IMR-90 (cell line): ENCODE results near the gene PTHLH. TPM values are rescaled to one million over a fixed set of nuclear protein-coding genes. Genes with fewer than 3 reads are reported as not detected.

Experiments used
- ATAC-seq: fragments of 200-7000 bp; cut with Tn5 transposase; 2 replicates; pipeline ENCODE4 v1.9.1; 2020; ENCODE audit warnings: low read depth, mild to moderate bottlenecking, moderate library complexity
- BruUV-seq: library from RNA; stranded (reverse); fragments of 400-500 nt; replicated peaks from 2 replicates; lab custom pipeline; 2021; lab: Mats Ljungman, UMichigan
- CTCF ChIA-PET: fragments of 300-600 bp; formaldehyde crosslinking; extraction: SDS; loops from one replicate; lab custom pipeline; 2021; ENCODE audit warnings: antibody characterized with exemption; lab: Yijun Ruan, JAX
- POLR2A ChIA-PET: fragments of 300-600 bp; sonication (Branson Sonifier 250); formaldehyde crosslinking; loops from one replicate; lab custom pipeline; 2022; ENCODE audit warnings: antibody characterized with exemption; ENCODE audit not compliant: unreplicated experiment; lab: Charles Lee
- DNase-seq: peaks from one replicate; pipeline ENCODE4 v3.0.0; 2013
- H2AFZ ChIP-seq: replicated peaks from 2 replicates; pipeline ENCODE3; 2013; ENCODE audit warnings: low read length, mild to moderate bottlenecking; ENCODE audit not compliant: poor library complexity
- H2AK5ac ChIP-seq: 2 replicates; pipeline ENCODE4 v1.6.1; 2013; ENCODE audit warnings: low read depth, low read length, inconsistent platforms
- H2AK9ac ChIP-seq: replicated peaks from 2 replicates; pipeline ENCODE3; 2013; ENCODE audit warnings: mild to moderate bottlenecking, low read depth, low read length, moderate library complexity; ENCODE audit not compliant: poor library complexity
- H2BK120ac ChIP-seq: 2 replicates; pipeline ENCODE4 v1.6.1; 2013; ENCODE audit warnings: low read depth, low read length, inconsistent platforms
- H2BK15ac ChIP-seq: 3 replicates; pipeline ENCODE4 v1.6.1; 2013; ENCODE audit warnings: low read depth, low read length, inconsistent platforms
- H2BK20ac ChIP-seq: 2 replicates; pipeline ENCODE4 v1.6.1; 2013; ENCODE audit warnings: low read depth, mild to moderate bottlenecking, inconsistent platforms, low read length, moderate library complexity
- H2BK5ac ChIP-seq: 2 replicates; pipeline ENCODE4 v1.6.1; 2013; ENCODE audit warnings: mild to moderate bottlenecking, low read depth, low read length, inconsistent platforms; ENCODE audit not compliant: poor library complexity, severe bottlenecking
- H3K14ac ChIP-seq: replicated peaks from 2 replicates; pipeline ENCODE4 v1.6.1; 2013; ENCODE audit warnings: low read depth, low read length, inconsistent platforms
- H3K18ac ChIP-seq: 2 replicates; pipeline ENCODE4 v1.6.1; 2013; ENCODE audit warnings: low read depth, low read length, control low read depth
- H3K23ac ChIP-seq: 2 replicates; pipeline ENCODE4 v1.6.1; 2013; ENCODE audit warnings: low read depth, low read length, inconsistent platforms
- H3K27ac ChIP-seq: 2 replicates; pipeline ENCODE4 v1.5.1; 2013; ENCODE audit warnings: mild to moderate bottlenecking, control low read depth, low read length; ENCODE audit not compliant: insufficient read depth
- H3K27me3 ChIP-seq: 2 replicates; pipeline ENCODE4 v1.6.1; 2013; ENCODE audit warnings: low read length; ENCODE audit not compliant: control insufficient read depth, insufficient read depth
- H3K36me3 ChIP-seq: 2 replicates; pipeline ENCODE4 v1.6.1; 2013; ENCODE audit warnings: low read length, mixed read lengths; ENCODE audit not compliant: control insufficient read depth, insufficient read depth
- H3K4ac ChIP-seq: 2 replicates; pipeline ENCODE4 v1.6.1; 2013; ENCODE audit warnings: low read depth, low read length, inconsistent platforms
- H3K4me1 ChIP-seq: 2 replicates; pipeline ENCODE4 v1.6.1; 2013; ENCODE audit warnings: low read length, mixed read lengths; ENCODE audit not compliant: control insufficient read depth, insufficient read depth
- H3K4me2 ChIP-seq: 2 replicates; pipeline ENCODE4 v1.6.1; 2013; ENCODE audit warnings: low read depth, mild to moderate bottlenecking, control low read depth, low read length, moderate library complexity
- H3K4me3 ChIP-seq: 2 replicates; pipeline ENCODE4 v1.5.1; 2013; ENCODE audit warnings: low read depth, mild to moderate bottlenecking, control low read depth, low read length, moderate library complexity; ENCODE audit not compliant: insufficient read depth
- H3K56ac ChIP-seq: 2 replicates; pipeline ENCODE4 v1.6.1; 2013; ENCODE audit warnings: low read length, inconsistent platforms; ENCODE audit not compliant: insufficient read depth; ENCODE audit errors: extremely low read depth
- H3K79me1 ChIP-seq, 2 experiments: 2 replicates each; pipeline ENCODE4 v1.6.1; 2013; ENCODE audit warnings: low read length in 2 of 2, inconsistent platforms in 1 of 2, low read depth in 1 of 2
- H3K9ac ChIP-seq: 2 replicates; pipeline ENCODE4 v1.6.1; 2013; ENCODE audit warnings: low read depth, low read length, control low read depth
- H3K9me1 ChIP-seq: 2 replicates; pipeline ENCODE4 v1.6.1; 2013; ENCODE audit warnings: low read length, inconsistent platforms; ENCODE audit not compliant: insufficient read depth
- H3K9me3 ChIP-seq: 2 replicates; pipeline ENCODE4 v1.6.1; 2013; ENCODE audit warnings: low read length; ENCODE audit not compliant: control insufficient read depth, insufficient read depth
- H4K20me1 ChIP-seq: 2 replicates; pipeline ENCODE4 v1.6.1; 2013; ENCODE audit warnings: low read length, inconsistent platforms; ENCODE audit not compliant: insufficient read depth
- H4K5ac ChIP-seq: 2 replicates; pipeline ENCODE4 v1.6.1; 2013; ENCODE audit warnings: mild to moderate bottlenecking, low read depth, low read length, control low read depth
- H4K8ac ChIP-seq, 2 experiments: 2 replicates each; pipeline ENCODE4 v1.6.1; 2013; ENCODE audit warnings: low read depth in 2 of 2, low read length in 2 of 2, control low read depth in 1 of 2, inconsistent platforms in 1 of 2
- H4K91ac ChIP-seq: 2 replicates; pipeline ENCODE4 v1.6.1; 2013; ENCODE audit warnings: low read depth, low read length, inconsistent platforms; ENCODE audit not compliant: insufficient read depth
- BHLHE40 ChIP-seq: fragments of 150-350 bp; IDR thresholded peaks from 2 replicates; pipeline ENCODE4 v1.6.1; 2016; ENCODE audit warnings: mild to moderate bottlenecking, low read depth, low read length
- CTCF ChIP-seq: conservative IDR thresholded peaks from 2 replicates; pipeline ENCODE4 v1.5.1; 2012; ENCODE audit warnings: mild to moderate bottlenecking, low read depth, low read length, improper control_type of control experiment
- NFE2L2 ChIP-seq: fragments of 150-350 bp; IDR thresholded peaks from 2 replicates; pipeline ENCODE4 v1.6.1; 2016; ENCODE audit warnings: low read depth, mild to moderate bottlenecking, low read length
- POLR2A ChIP-seq: IDR thresholded peaks from 2 replicates; pipeline ENCODE4 v1.6.1; 2012; ENCODE audit warnings: mild to moderate bottlenecking, low read depth, low read length
- WGBS, 2 experiments: methylation state at CpG; one replicate each; pipeline versions ENCODE4 v1.1.5 to v1.1.7; 2013; ENCODE audit warnings: missing lambda C conversion rate in 2 of 2; ENCODE audit not compliant: insufficient read length in 1 of 2; ENCODE audit errors: extremely low coverage in 2 of 2; 5-methylcytosine and 5-hydroxymethylcytosine counted together
- dilution Hi-C: fragments of 300-500 bp; cut with HindIII; formaldehyde crosslinking; loops from one replicate; pipeline ENCODE4 v1.14.3; 2018; ENCODE audit warnings: low sequenced_read_pairs; ENCODE audit not compliant: unreplicated experiment
- in situ Hi-C: fragments of 300-500 bp; cut with MboI; formaldehyde crosslinking; loops from 3 replicates; pipeline ENCODE4 v1.14.3; 2019; ENCODE audit warnings: low sequenced_read_pairs, inconsistent platforms, mixed read lengths
- intact Hi-C: fragments of 100-400 bp; cut with micrococcal nuclease; formaldehyde crosslinking; loops from 2 replicates; pipeline ENCODE4 v1.10.0; 2022
- polyA plus RNA-seq, 3 experiments: library from polyadenylated mRNA; depleted of rRNA; stranded (reverse); fragments of >200 nt; gene quantifications; 2 replicates each; pipeline ENCODE4 v1.2.3, GENCODE V29; 2012; ENCODE audit warnings: low replicate concordance in 1 of 3
- total RNA-seq: library from RNA; depleted of rRNA; stranded (reverse); fragments of >200 nt; gene quantifications from 2 replicates; pipeline ENCODE4 v1.2.3, GENCODE V29; 2012

The PTHLH gene
- total and polyA plus RNA-seq, 2 of the 4 experiments (the other 2 are of a cell fraction) = 0.36 to 1.3 TPM

GRCh38 chr12:27998170-27998569 is 25.6 kb upstream of the PTHLH start:
- no peaks in the 10 kb centered on the region for H3K9me3 ChIP-seq
- no peak overlapping the region for H3K4me3 ChIP-seq
- DNase-seq (no peak), ATAC-seq (no peak)
- no peak overlapping the region for H4K8ac ChIP-seq
- H4K5ac ChIP-seq = no peak overlapping the region
- ChIA-PET CTCF (no interaction called here), POLR2A (no interaction called here)
- no peaks in the 10 kb centered on the region for H4K20me1 ChIP-seq
- in situ Hi-C loops = no loop called here
- no peak overlapping the region for H2BK20ac ChIP-seq
- H2AK9ac ChIP-seq = no peak overlapping the region
- no peak overlapping the region for H3K27ac ChIP-seq
- no peak overlapping the region for H2AK5ac ChIP-seq
- no peak overlapping the region for H3K14ac ChIP-seq
- no TSS peak for BruUV-seq
- no peak overlapping the region for H2AFZ ChIP-seq
- no peaks in the 10 kb centered on the region for H3K9me1 ChIP-seq
- no peak overlapping the region for H2BK5ac ChIP-seq
- H3K4ac ChIP-seq = no peak overlapping the region
- H3K9ac ChIP-seq = no peak overlapping the region
- H4K91ac ChIP-seq = no peak overlapping the region
- dilution Hi-C loops = no loop called here
- no peak overlapping the region for H3K4me2 ChIP-seq
- no peak overlapping the region for H2BK15ac ChIP-seq
- H3K27me3 ChIP-seq = no peaks in the 10 kb centered on the region
- no peak overlapping the region for H3K18ac ChIP-seq
- H3K56ac ChIP-seq = no peak overlapping the region
- no peaks in the 10 kb centered on the region for H3K79me1 ChIP-seq
- H3K4me1 ChIP-seq = peaks cover 1% of the 10 kb centered on the region; the same call in 1 of the 2 replicates
- WGBS, 2 experiments = no CpG with 5 or more reads among the region's 2 CpGs
- H3K23ac ChIP-seq = no peak overlapping the region
- H2BK120ac ChIP-seq = no peak overlapping the region
- no peaks in the 10 kb centered on the region for H3K36me3 ChIP-seq
- TF ChIP-seq POLR2A (no peak), NFE2L2 (no peak), CTCF (no peak), BHLHE40 (no peak)
- intact Hi-C loops = no loop called here
